GM12878 (cell line): ENCODE measurements around the gene PINK1. TPM values are rescaled to one million over a fixed set of nuclear protein-coding genes. Genes with fewer than 3 reads are reported as not detected.

Experiments used
- ATAC-seq: fragments of 200-7000 bp; cut with Tn5 transposase; 3 replicates; pipeline ENCODE4 v1.9.1; 2020; ENCODE audit warnings: mild to moderate bottlenecking, moderate library complexity
- BruUV-seq: library from RNA; stranded (reverse); fragments of 400-500 nt; replicated peaks from 2 replicates; lab custom pipeline; 2021; lab: Mats Ljungman, UMichigan
- CTCF ChIA-PET: fragments of 300-600 bp; sonication (Branson Sonifier 250); formaldehyde crosslinking; extraction: SDS; loops from one replicate; lab custom pipeline; 2021; ENCODE audit warnings: inconsistent platforms; lab: Yijun Ruan, JAX
- POLR2A ChIA-PET: fragments of 350-600 bp; formaldehyde crosslinking; extraction: SDS; loops from one replicate; lab custom pipeline; 2021; ENCODE audit warnings: inconsistent platforms; lab: Charles Lee
- RAD21 ChIA-PET: fragments of 300-600 bp; sonication (Branson Sonifier 250); formaldehyde crosslinking; loops from one replicate; lab custom pipeline; 2023; ENCODE audit warnings: antibody characterized with exemption; ENCODE audit not compliant: unreplicated experiment; lab: Charles Lee
- SMC1A ChIA-PET: fragments of 300-600 bp; sonication (Branson Sonifier 250); formaldehyde crosslinking; loops from one replicate; lab custom pipeline; 2023; ENCODE audit not compliant: unreplicated experiment, uncharacterized antibody; lab: Charles Lee
- DNase-seq: peaks from one replicate; pipeline ENCODE4 v3.0.0-alpha.2; 2011; ENCODE audit warnings: low read depth, low spot score
- FAIRE-seq: peaks from 3 replicates; lab custom pipeline; 2011; peaks lifted over from hg19 to GRCh38; lab: Jason Lieb, UNC
- H2AFZ ChIP-seq: 2 replicates; pipeline ENCODE4 v1.6.0; 2011; ENCODE audit warnings: low read depth, low read length, control low read depth; ENCODE audit not compliant: control insufficient read depth
- H3K27ac ChIP-seq: 2 replicates; pipeline ENCODE4 v1.5.1; 2011; ENCODE audit warnings: control low read depth; ENCODE audit not compliant: control insufficient read depth, insufficient read depth
- H3K27me3 ChIP-seq, 2 experiments: replicated peaks in 1 of 2; 2 replicates each; pipeline versions ENCODE4 v1.6.0 to v1.6.1; 2011; ENCODE audit warnings: low read length in 1 of 2; ENCODE audit not compliant: control insufficient read depth in 2 of 2, insufficient read depth in 2 of 2
- H3K36me3 ChIP-seq, 2 experiments: 2 replicates each; pipeline ENCODE4 v1.5.1; 2011; ENCODE audit warnings: low read length in 1 of 2; ENCODE audit not compliant: control insufficient read depth in 2 of 2, insufficient read depth in 2 of 2
- H3K4me1 ChIP-seq: 2 replicates; pipeline ENCODE4 v1.6.1; 2011; ENCODE audit warnings: mild to moderate bottlenecking, low read length, moderate library complexity, mixed read lengths; ENCODE audit not compliant: control insufficient read depth, insufficient read depth
- H3K4me2 ChIP-seq: 2 replicates; pipeline ENCODE4 v1.6.0; 2011; ENCODE audit warnings: control low read depth; ENCODE audit not compliant: control insufficient read depth, insufficient read depth
- H3K4me3 ChIP-seq: fragments of 200-600 bp; sonication (generic); 2 replicates; pipeline ENCODE4 v1.5.1; 2016
- H3K79me2 ChIP-seq: 2 replicates; pipeline ENCODE4 v1.6.0; 2011; ENCODE audit warnings: low read length; ENCODE audit not compliant: control insufficient read depth, insufficient read depth
- H3K9ac ChIP-seq: 2 replicates; pipeline ENCODE4 v1.8.0; 2011; ENCODE audit warnings: low read length, control low read depth, mixed read lengths; ENCODE audit not compliant: control insufficient read depth, insufficient read depth
- H3K9me3 ChIP-seq: replicated peaks from 3 replicates; pipeline ENCODE4 v1.5.1; 2011; ENCODE audit warnings: mild to moderate bottlenecking, low read length; ENCODE audit not compliant: control insufficient read depth, insufficient read depth
- H4K20me1 ChIP-seq: 2 replicates; pipeline ENCODE4 v1.6.0; 2011; ENCODE audit not compliant: control insufficient read depth, insufficient read depth
- E2F4 ChIP-seq: IDR thresholded peaks from 2 replicates; pipeline ENCODE4 v1.6.1; 2012; ENCODE audit warnings: low read depth, low read length, improper control_type of control experiment
- ELK1 ChIP-seq: IDR thresholded peaks from 2 replicates; pipeline ENCODE4 v1.6.1; 2012; ENCODE audit warnings: low read depth, low read length, improper control_type of control experiment
- MAX ChIP-seq: IDR thresholded peaks from 2 replicates; pipeline ENCODE4 v1.6.1; 2012; ENCODE audit warnings: low read depth, low read length, improper control_type of control experiment
- RAD21 ChIP-seq: IDR thresholded peaks from 2 replicates; pipeline ENCODE4 v1.6.1; 2011; ENCODE audit warnings: mild to moderate bottlenecking, low read depth, low read length, moderate library complexity; ENCODE audit not compliant: insufficient read depth
- SPI1 ChIP-seq: IDR thresholded peaks from 2 replicates; pipeline ENCODE4 v1.6.1; 2011; ENCODE audit warnings: low read depth, mild to moderate bottlenecking, low read length, moderate library complexity, borderline replicate concordance; ENCODE audit not compliant: insufficient read depth
- TCF12 ChIP-seq: IDR thresholded peaks from 2 replicates; pipeline ENCODE4 v1.6.1; 2011; ENCODE audit warnings: low read depth, mild to moderate bottlenecking, low read length
- TCF3 ChIP-seq: IDR thresholded peaks from 2 replicates; pipeline ENCODE4 v1.6.1; 2012; ENCODE audit warnings: low read depth, mild to moderate bottlenecking, low read length, borderline replicate concordance; ENCODE audit not compliant: insufficient read depth
- WGBS: methylation state at CpG from one replicate; pipeline ENCODE4 v1.1.6; 2016; ENCODE audit warnings: low lambda C conversion rate; ENCODE audit not compliant: insufficient replicate concordance, insufficient coverage; ENCODE audit errors: missing lambda C conversion rate; 5-methylcytosine and 5-hydroxymethylcytosine counted together
- in situ Hi-C: fragments of 300-500 bp; cut with MboI; formaldehyde crosslinking; loops from 9 replicates; pipeline ENCODE4 v1.14.3; 2018; ENCODE audit warnings: mixed read lengths
- intact Hi-C: fragments of 100-400 bp; cut with micrococcal nuclease; formaldehyde crosslinking; loops from one replicate; pipeline ENCODE4 v1.14.2; 2022; ENCODE audit not compliant: unreplicated experiment
- polyA plus RNA-seq, 11 experiments: library from polyadenylated mRNA; depleted of rRNA in 4 of 11; unstranded in 6 of 11; stranded (reverse) in 5 of 11; fragments of >200 nt; fragmentation: Nextera tagmentation in 4 of 11; fragmentation: Illumina TruSeq in 1 of 11; extraction: Ambion mirVana in 4 of 11; extraction: Trizol in 1 of 11; gene quantifications; 1 replicate in 1 of 11; 2 replicates in 10 of 11; pipeline versions ENCODE4 v1.2.1 to v1.2.3, GENCODE V29; 2011 to 2016; ENCODE audit warnings: inconsistent platforms in 2 of 11, missing spikeins in 2 of 11, low read depth in 1 of 11
- total RNA-seq, 4 experiments: library from RNA; depleted of rRNA in 3 of 4; stranded (reverse); fragments of >200 nt in 3 of 4; fragmentation: Illumina TruSeq in 1 of 4; extraction: Trizol in 1 of 4; gene quantifications; 2 replicates each; pipeline versions ENCODE4 v1.2.1 to v1.2.3, GENCODE V29; 2013 to 2021
- TF ChIP-seq, protein P1 (sequence below): IDR thresholded peaks from 2 replicates; pipeline ENCODE4 v1.6.1; 2012; ENCODE audit warnings: low read length, inconsistent platforms

Gene PINK1
- total and polyA plus RNA-seq, 10 of the 15 experiments (the other 5 are each of a cell fraction or from before 2014, with no cell fraction given), result 0.42 to 4.4 (median 1.9) TPM; not detected in 1

DNA sequence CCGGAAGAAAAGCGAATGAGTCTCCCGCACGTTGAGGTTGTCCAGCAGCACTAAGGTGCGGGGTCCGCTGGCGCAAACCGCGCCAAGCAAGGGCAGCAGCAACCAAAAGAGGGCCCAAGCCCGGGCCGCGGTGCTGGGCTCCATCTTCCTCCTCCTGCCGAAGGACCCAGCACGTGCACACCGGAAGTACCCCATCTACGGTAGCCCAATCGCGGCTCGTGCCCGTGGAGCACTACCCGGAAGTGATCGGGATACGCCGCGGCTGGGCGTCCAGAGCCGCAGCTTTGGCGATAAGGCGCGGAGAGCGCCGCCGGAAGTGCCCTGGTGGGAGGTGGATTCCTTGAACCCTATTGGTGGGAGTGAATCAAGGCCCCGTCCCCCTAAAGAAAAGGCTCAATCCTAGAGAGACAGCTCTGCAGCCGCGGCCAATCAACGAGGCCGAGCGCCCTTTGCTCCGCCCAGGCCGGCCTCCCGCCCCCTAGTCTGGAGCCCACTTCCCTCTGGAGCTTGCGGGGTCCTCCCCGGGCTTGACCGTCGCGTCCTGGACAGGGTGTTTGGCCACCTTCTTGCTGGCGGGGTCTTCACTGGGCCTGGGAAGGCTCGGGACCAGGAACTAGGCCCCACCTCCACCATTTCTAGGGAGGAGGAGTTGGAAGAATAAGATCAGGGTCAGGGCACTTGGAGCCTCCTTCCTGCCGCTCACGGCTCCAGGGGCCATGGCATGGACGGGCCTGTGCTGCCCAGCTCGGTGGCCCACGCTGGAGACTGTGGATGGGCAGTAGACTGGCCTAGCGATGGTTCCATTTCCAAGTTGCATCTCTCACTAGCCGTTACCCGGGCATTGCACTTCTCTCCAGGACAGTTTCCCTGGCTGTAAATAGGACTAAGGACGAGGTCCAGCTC, 28.2 kb downstream of the PINK1 start, which contains the start of gene DDOST (continued):
- peak; percentile 94 for TF ChIP-seq ELK1
- TF ChIP-seq TCF3, result no peak
- peak; percentile 65; the same call in 1 of the 2 replicates for TF ChIP-seq MAX
- TF ChIP-seq, protein P1, sequence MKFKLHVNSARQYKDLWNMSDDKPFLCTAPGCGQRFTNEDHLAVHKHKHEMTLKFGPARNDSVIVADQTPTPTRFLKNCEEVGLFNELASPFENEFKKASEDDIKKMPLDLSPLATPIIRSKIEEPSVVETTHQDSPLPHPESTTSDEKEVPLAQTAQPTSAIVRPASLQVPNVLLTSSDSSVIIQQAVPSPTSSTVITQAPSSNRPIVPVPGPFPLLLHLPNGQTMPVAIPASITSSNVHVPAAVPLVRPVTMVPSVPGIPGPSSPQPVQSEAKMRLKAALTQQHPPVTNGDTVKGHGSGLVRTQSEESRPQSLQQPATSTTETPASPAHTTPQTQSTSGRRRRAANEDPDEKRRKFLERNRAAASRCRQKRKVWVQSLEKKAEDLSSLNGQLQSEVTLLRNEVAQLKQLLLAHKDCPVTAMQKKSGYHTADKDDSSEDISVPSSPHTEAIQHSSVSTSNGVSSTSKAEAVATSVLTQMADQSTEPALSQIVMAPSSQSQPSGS, result no peak

DNA sequence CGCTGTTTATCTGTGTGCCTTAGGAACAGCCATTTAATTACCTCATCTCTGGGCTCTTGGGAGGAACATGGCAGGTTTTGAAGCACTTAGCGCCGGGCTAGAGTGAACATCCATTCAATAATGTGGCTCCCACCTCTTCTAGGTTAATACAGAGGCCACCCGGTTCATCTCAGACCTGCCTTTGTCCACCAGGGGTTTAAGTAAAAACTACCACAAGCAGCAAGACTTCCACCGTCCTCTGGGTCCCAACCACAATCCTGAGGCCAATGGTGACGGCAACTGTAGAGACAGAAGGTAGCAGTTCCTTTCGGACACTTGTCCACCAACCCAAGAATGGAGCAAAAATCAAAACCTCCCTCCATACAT, 28.8 kb downstream of the PINK1 start:
- intact Hi-C loops, result no loop called here
- no TSS peak for BruUV-seq

More for the DNA sequence above, 28.8 kb downstream of the PINK1 start:
- Histone ChIP-seq H2AFZ (peak overlapping the region; percentile 75), H4K20me1 (peaks cover 3% of the 10 kb centered on the region; the same call in 1 of the 2 replicates), H3K36me3 (peaks cover 6 to 12% of the 10 kb centered on the region in 2 experiments), H3K79me2 (peaks cover 35% of the 10 kb centered on the region), H3K4me2 (peak overlapping the region; percentile 99), H3K9ac (peak overlapping the region; percentile 91), H3K9me3 (no peaks in the 10 kb centered on the region), H3K27ac (peak overlapping the region; percentile 68), H3K4me3 (peak overlapping the region; percentile 81), H3K4me1 (0 out of 2 replicates have a peak, but pooled peaks cover 10% of the 10 kb centered on the region), H3K27me3 (no peaks in the 10 kb centered on the region)
- FAIRE-seq, result no peak
- ChIA-PET CTCF (interaction anchor here (1.0 to 3.2 kb wide), 5 partner anchors 9 to 533 kb away, joined by 3 to 13 read pairs (median 4); no protein-coding TSS in a partner anchor), RAD21 (no interaction called here), SMC1A (no interaction called here), POLR2A (interaction anchor here (2.3 kb wide), 1 partner anchor 28 kb away, joined by 8 read pairs; no protein-coding TSS in a partner anchor)
- WGBS, result 46% methylated on average over 7 of the region's 7 CpGs
- TF ChIP-seq E2F4 (no peak), TCF12 (no peak), RAD21 (no peak), SPI1 (no peak)
- TF ChIP-seq, protein P1, result no peak
- DNase-seq, result no peak
- ATAC-seq, result no peak
- in situ Hi-C loops, result no loop called here
